Progenitor cell of endocrine pancreas (in vitro differentiated cells): Measurements from ENCODE around the gene MLST8. TPM values are rescaled to one million over a fixed set of nuclear protein-coding genes. Genes with fewer than 3 reads are reported as not detected.

Experiments
- DNase-seq: peaks from one replicate; pipeline ENCODE4 v3.0.0; 2021; ENCODE audit warnings: low spot score; ENCODE audit not compliant: unreplicated experiment
- H3K27ac Mint-ChIP-seq: 2 replicates; pipeline ENCODE4 v1.8.0; 2021; ENCODE audit warnings: mild to moderate bottlenecking, moderate library complexity, mixed read lengths
- H3K27me3 Mint-ChIP-seq: 2 replicates; pipeline ENCODE4 v1.8.0; 2021; ENCODE audit warnings: mixed read lengths
- H3K36me3 Mint-ChIP-seq: 2 replicates; pipeline ENCODE4 v1.8.0; 2022; ENCODE audit warnings: mixed read lengths; ENCODE audit not compliant: insufficient read depth
- H3K4me1 Mint-ChIP-seq: 2 replicates; pipeline ENCODE4 v1.8.0; 2021; ENCODE audit warnings: low read depth, mixed read lengths
- H3K4me3 Mint-ChIP-seq: 2 replicates; pipeline ENCODE4 v1.8.0; 2021; ENCODE audit warnings: low read depth, mild to moderate bottlenecking, moderate library complexity, mixed read lengths
- H3K9me3 Mint-ChIP-seq: 2 replicates; pipeline ENCODE4 v1.8.0; 2021; ENCODE audit warnings: low read depth, mixed read lengths
- CTCF ChIP-seq: fragments of 200-600 bp; sonication (generic); IDR thresholded peaks from one replicate; pipeline ENCODE4 v1.5.0; 2021; ENCODE audit warnings: antibody characterized with exemption, mild to moderate bottlenecking; ENCODE audit not compliant: unreplicated experiment
- total RNA-seq: library from RNA; stranded (reverse); gene quantifications from 2 replicates; pipeline ENCODE4 v1.2.1, GENCODE V29; 2021

MLST8 gene
- total RNA-seq, 1 donor from 2014 or later: 51.5 TPM

GRCh38 chr16:2191446-2191706 is 13.9 kb upstream of the MLST8 start:
- H3K27me3 Mint-ChIP-seq: peaks cover 4% of the 10 kb centered on the region
- H3K27ac Mint-ChIP-seq: no peak overlapping the region
- no peak for DNase-seq
- TF ChIP-seq CTCF: no peak
- no peaks in the 10 kb centered on the region for H3K9me3 Mint-ChIP-seq
- no peak overlapping the region for H3K4me3 Mint-ChIP-seq
- no peaks in the 10 kb centered on the region for H3K36me3 Mint-ChIP-seq
- H3K4me1 Mint-ChIP-seq: peaks cover 3% of the 10 kb centered on the region

GRCh38 chr16:2194166-2194834 is 11.0 kb upstream of the MLST8 start:
- Mint-ChIP-seq H3K9me3 (no peaks in the 10 kb centered on the region), H3K27me3 (peaks cover 24% of the 10 kb centered on the region), H3K4me3 (no peak overlapping the region), H3K27ac (no peak overlapping the region), H3K4me1 (peaks cover 3% of the 10 kb centered on the region), H3K36me3 (no peaks in the 10 kb centered on the region)
- TF ChIP-seq CTCF: no peak
- DNase-seq: no peak

- TF ChIP-seq CTCF: peak; percentile 62
- Mint-ChIP-seq H3K27ac (no peak overlapping the region), H3K4me1 (peaks cover 3% of the 10 kb centered on the region), H3K4me3 (peak overlapping the region; percentile 62), H3K27me3 (peaks cover 25% of the 10 kb centered on the region), H3K9me3 (no peaks in the 10 kb centered on the region), H3K36me3 (no peaks in the 10 kb centered on the region)
- no peak for DNase-seq
Observed at GRCh38 chr16:2194852-2195321, 10.4 kb upstream of the MLST8 start.

- Mint-ChIP-seq H3K27ac (no peak overlapping the region), H3K4me1 (peaks cover 3% of the 10 kb centered on the region), H3K36me3 (no peaks in the 10 kb centered on the region), H3K4me3 (peak overlapping the region; percentile 63), H3K9me3 (no peaks in the 10 kb centered on the region), H3K27me3 (peaks cover 32% of the 10 kb centered on the region)
- no peak for DNase-seq
- no peak for TF ChIP-seq CTCF
Observed at GRCh38 chr16:2195322-2196161, 9.7 kb upstream of the MLST8 start.

GRCh38 chr16:2196162-2196980 is 8.9 kb upstream of the MLST8 start, which contains the start of gene CASKIN1:
TSS of gene CASKIN1 (minus strand) at chr16:2196605. CDS start at chr16:2196432, 173 bp downstream.
- no peak for TF ChIP-seq CTCF
- no peak for DNase-seq
- H3K9me3 Mint-ChIP-seq: no peaks in the 10 kb centered on the region
- H3K4me1 Mint-ChIP-seq: peaks cover 3% of the 10 kb centered on the region
- peak within 1 kb of the TSS; percentile 63 for H3K4me3 Mint-ChIP-seq
- peaks cover 35% of the 10 kb centered on the region for H3K27me3 Mint-ChIP-seq
- no peaks in the 10 kb centered on the region for H3K36me3 Mint-ChIP-seq
- H3K27ac Mint-ChIP-seq: no peak within 1 kb of the TSS
